ENCODE results near the gene RERE.

RERE gene

GRCh38 chr1:8524627-8525157 is 292.7 kb downstream of the RERE start:
- ChIA-PET CTCF (interaction anchor here (0.7 to 2.2 kb wide), 3 partner anchors 10 to 203 kb away, joined by 3 to 11 read pairs (median 3); no protein-coding TSS in a partner anchor), POLR2A (interaction anchor here (0.6 to 1.5 kb wide), 3 partner anchors 15 to 188 kb away, joined by 3 to 6 read pairs (median 4); no protein-coding TSS in a partner anchor)
- no peak for DNase-seq (ENCODE audit: low read depth, low spot score)
- H3K4me3 ChIP-seq (ENCODE audit: low read depth, low read length): peak overlapping the region; percentile 69
- TF ChIP-seq CTCF (IDR thresholded peaks at IDR 0.05; ENCODE audit: insufficient read depth, low read length, missing control alignments): no peak

GRCh38 chr1:8523666-8524206 is 293.7 kb downstream of the RERE start:
- ChIA-PET CTCF (interaction anchor here (2.0 kb wide), 1 partner anchor 203 kb away, joined by 5 read pairs; no protein-coding TSS in a partner anchor), POLR2A (no interaction called here)
- H3K4me3 ChIP-seq (ENCODE audit: low read depth, low read length): no peak overlapping the region
- no peak for DNase-seq (ENCODE audit: low read depth, low spot score)
- no peak for TF ChIP-seq CTCF (IDR thresholded peaks at IDR 0.05; ENCODE audit: insufficient read depth, low read length, missing control alignments)

GRCh38 chr1:8520483-8520966 is 296.9 kb downstream of the RERE start:
- ChIA-PET POLR2A (interaction anchor here (0.6 kb wide), 2 partner anchors 102 to 354 kb away, joined by 3 read pairs; no protein-coding TSS in a partner anchor), CTCF (interaction anchor here (2.1 kb wide), 1 partner anchor 150 kb away, joined by 6 read pairs; no protein-coding TSS in a partner anchor)

GRCh38 chr1:8519167-8519566 is 298.3 kb downstream of the RERE start:
- H3K4me3 ChIP-seq (ENCODE audit: low read depth, low read length): no peak overlapping the region
- no peak for DNase-seq (ENCODE audit: low read depth, low spot score)
- CTCF ChIA-PET: no interaction called here
- no peak for TF ChIP-seq CTCF (IDR thresholded peaks at IDR 0.05; ENCODE audit: insufficient read depth, low read length, missing control alignments)
- POLR2A ChIA-PET: no interaction called here

More at GRCh38 chr1:8520483-8520966, 296.9 kb downstream of the RERE start:
- DNase-seq (ENCODE audit: low read depth, low spot score): no peak
- no peak for TF ChIP-seq CTCF (IDR thresholded peaks at IDR 0.05; ENCODE audit: insufficient read depth, low read length, missing control alignments)
- H3K4me3 ChIP-seq (ENCODE audit: low read depth, low read length): no peak overlapping the region

GRCh38 chr1:8518490-8518801 is 299.0 kb downstream of the RERE start:
- POLR2A ChIA-PET: no interaction called here
- no peak overlapping the region for H3K4me3 ChIP-seq (ENCODE audit: low read depth, low read length)
- DNase-seq (ENCODE audit: low read depth, low spot score): no peak
- TF ChIP-seq CTCF (IDR thresholded peaks at IDR 0.05; ENCODE audit: insufficient read depth, low read length, missing control alignments): no peak
- CTCF ChIA-PET: no interaction called here

- TF ChIP-seq CTCF (IDR thresholded peaks at IDR 0.05; ENCODE audit: insufficient read depth, low read length, missing control alignments): no peak
- no peak for DNase-seq (ENCODE audit: low read depth, low spot score)
- ChIA-PET POLR2A (no interaction called here), CTCF (interaction anchor here (1.2 to 1.3 kb wide), 2 partner anchors 53 to 147 kb away, joined by 3 to 4 read pairs; no protein-coding TSS in a partner anchor)
- no peak overlapping the region for H3K4me3 ChIP-seq (ENCODE audit: low read depth, low read length)
These were observed 299.6 kb downstream of the RERE start for GRCh38 chr1:8517661-8518489.

All from AG04449 (cell line).